GM12878 (cell line): ENCODE data around the gene UBE2O. TPM values are rescaled to one million over a fixed set of nuclear protein-coding genes. Genes with fewer than 3 reads are reported as not detected.

ENCODE experiments used
- ATF3 ChIP-seq: IDR thresholded peaks from 2 replicates; pipeline ENCODE4 v1.6.1; 2011; ENCODE audit warnings: low read depth, mild to moderate bottlenecking, low read length, moderate library complexity, borderline replicate concordance; ENCODE audit errors: extremely low read depth
- CBX3 ChIP-seq: fragments of 200-600 bp; sonication (generic); IDR thresholded peaks from 2 replicates; pipeline ENCODE4 v1.6.1; 2016; ENCODE audit warnings: low read depth, borderline replicate concordance
- CEBPB ChIP-seq, 2 experiments: fragments of 150-350 bp in 1 of 2; IDR thresholded peaks; 2 replicates each; pipeline ENCODE4 v1.6.1; 2012 to 2014; ENCODE audit warnings: low read depth in 2 of 2, low read length in 2 of 2, borderline replicate concordance in 1 of 2, inconsistent platforms in 1 of 2
- CREB1 ChIP-seq: IDR thresholded peaks from 2 replicates; pipeline ENCODE4 v1.6.1; 2012; ENCODE audit warnings: low read depth, mild to moderate bottlenecking, inconsistent platforms
- EED ChIP-seq: sonication (generic); IDR thresholded peaks from 2 replicates; pipeline ENCODE4 v1.6.1; 2016; ENCODE audit warnings: antibody characterized with exemption, low read depth
- EP300 ChIP-seq, 2 experiments: fragments of 150-350 bp in 1 of 2; IDR thresholded peaks; 2 replicates each; pipeline ENCODE4 v1.6.1; 2011 to 2012; ENCODE audit warnings: low read depth in 2 of 2, low read length in 2 of 2, borderline replicate concordance in 1 of 2, improper control_type of control experiment in 1 of 2, inconsistent platforms in 1 of 2; ENCODE audit not compliant: control insufficient read depth in 1 of 2
- EZH2 ChIP-seq: IDR thresholded peaks from 2 replicates; pipeline ENCODE4 v1.6.1; 2012; ENCODE audit warnings: low read depth, mild to moderate bottlenecking, control low read depth, inconsistent platforms, low read length, borderline replicate concordance; ENCODE audit not compliant: control insufficient read depth
- HDAC6 ChIP-seq: fragments of 200-600 bp; sonication (generic); IDR thresholded peaks from one replicate; pipeline ENCODE4 v1.8.0; 2017; ENCODE audit warnings: antibody characterized with exemption; ENCODE audit not compliant: unreplicated experiment
- HDGF ChIP-seq: fragments of 450-650 bp; IDR thresholded peaks from 2 replicates; pipeline ENCODE4 v1.6.1; 2016; ENCODE audit warnings: antibody characterized with exemption
- JUNB ChIP-seq: IDR thresholded peaks from 2 replicates; pipeline ENCODE4 v1.6.1; 2016; ENCODE audit warnings: antibody characterized with exemption, mild to moderate bottlenecking
- RBBP5 ChIP-seq: fragments of 200-600 bp; sonication (generic); conservative IDR thresholded peaks from 2 replicates; pipeline ENCODE4 v1.6.1; 2016
- RCOR1 ChIP-seq: conservative IDR thresholded peaks from 2 replicates; pipeline ENCODE4 v1.6.1; 2012; ENCODE audit warnings: low read depth, low read length, improper control_type of control experiment
- SMARCA5 ChIP-seq: fragments of 450-650 bp; IDR thresholded peaks from 2 replicates; pipeline ENCODE4 v1.6.1; 2017; ENCODE audit warnings: mild to moderate bottlenecking
- SREBF2 ChIP-seq: IDR thresholded peaks from 2 replicates; pipeline ENCODE4 v1.6.1; 2012; ENCODE audit warnings: mild to moderate bottlenecking, low read length
- STAT1 ChIP-seq: fragments of 450-650 bp; conservative IDR thresholded peaks from 2 replicates; pipeline ENCODE4 v1.6.1; 2014; ENCODE audit warnings: antibody characterized with exemption, mild to moderate bottlenecking
- WRNIP1 ChIP-seq: IDR thresholded peaks from 2 replicates; pipeline ENCODE4 v1.6.1; 2011; ENCODE audit warnings: low read depth, low read length, improper control_type of control experiment, borderline replicate concordance
- ZNF207 ChIP-seq: fragments of 450-650 bp; IDR thresholded peaks from 2 replicates; pipeline ENCODE4 v1.6.1; 2014; ENCODE audit warnings: antibody characterized with exemption, mild to moderate bottlenecking, borderline replicate concordance
- polyA plus RNA-seq, 11 experiments: library from polyadenylated mRNA; depleted of rRNA in 4 of 11; unstranded in 6 of 11; stranded (reverse) in 5 of 11; fragments of >200 nt; fragmentation: Nextera tagmentation in 4 of 11; fragmentation: Illumina TruSeq in 1 of 11; extraction: Ambion mirVana in 4 of 11; extraction: Trizol in 1 of 11; gene quantifications; 1 replicate in 1 of 11; 2 replicates in 10 of 11; pipeline versions ENCODE4 v1.2.1 to v1.2.3, GENCODE V29; 2011 to 2016; ENCODE audit warnings: inconsistent platforms in 2 of 11, missing spikeins in 2 of 11, low read depth in 1 of 11
- total RNA-seq, 4 experiments: library from RNA; depleted of rRNA in 3 of 4; stranded (reverse); fragments of >200 nt in 3 of 4; fragmentation: Illumina TruSeq in 1 of 4; extraction: Trizol in 1 of 4; gene quantifications; 2 replicates each; pipeline versions ENCODE4 v1.2.1 to v1.2.3, GENCODE V29; 2013 to 2021
- TF ChIP-seq, protein P1 (sequence below): fragments of 450-650 bp; IDR thresholded peaks from 2 replicates; pipeline ENCODE4 v1.6.1; 2016; ENCODE audit warnings: mild to moderate bottlenecking
- TF ChIP-seq, protein P2 (sequence below): fragments of 450-650 bp; IDR thresholded peaks from 2 replicates; pipeline ENCODE4 v1.6.1; 2017; ENCODE audit warnings: low read depth, mild to moderate bottlenecking, moderate library complexity
- TF ChIP-seq, protein P3 (sequence below): fragments of 450-650 bp; IDR thresholded peaks from 2 replicates; pipeline ENCODE4 v1.6.1; 2017; ENCODE audit warnings: mild to moderate bottlenecking
- TF ChIP-seq, protein P4 (sequence below): fragments of 450-650 bp; IDR thresholded peaks from 2 replicates; pipeline ENCODE4 v1.6.1; 2017; ENCODE audit warnings: mild to moderate bottlenecking, moderate library complexity

The UBE2O gene
- total and polyA plus RNA-seq, 10 of the 15 experiments (the other 5 are each of a cell fraction or from before 2014, with no cell fraction given) = 2.1 to 39.0 (median 14.1) TPM

GRCh38 chr17:76481071-76481655, 28.2 kb upstream of the UBE2O start (continued):
- TF ChIP-seq, protein P1, sequence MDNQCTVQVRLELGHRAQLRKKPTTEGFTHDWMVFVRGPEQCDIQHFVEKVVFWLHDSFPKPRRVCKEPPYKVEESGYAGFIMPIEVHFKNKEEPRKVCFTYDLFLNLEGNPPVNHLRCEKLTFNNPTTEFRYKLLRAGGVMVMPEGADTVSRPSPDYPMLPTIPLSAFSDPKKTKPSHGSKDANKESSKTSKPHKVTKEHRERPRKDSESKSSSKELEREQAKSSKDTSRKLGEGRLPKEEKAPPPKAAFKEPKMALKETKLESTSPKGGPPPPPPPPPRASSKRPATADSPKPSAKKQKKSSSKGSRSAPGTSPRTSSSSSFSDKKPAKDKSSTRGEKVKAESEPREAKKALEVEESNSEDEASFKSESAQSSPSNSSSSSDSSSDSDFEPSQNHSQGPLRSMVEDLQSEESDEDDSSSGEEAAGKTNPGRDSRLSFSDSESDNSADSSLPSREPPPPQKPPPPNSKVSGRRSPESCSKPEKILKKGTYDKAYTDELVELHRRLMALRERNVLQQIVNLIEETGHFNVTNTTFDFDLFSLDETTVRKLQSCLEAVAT = no peak
- TF ChIP-seq CBX3 (no peak), SMARCA5 (peak; percentile 70; the same call in 1 of the 2 replicates), EP300 (IDR thresholded peaks at IDR 0.05; ENCODE audit: borderline replicate concordance in 1 of 2, control insufficient read depth in 1 of 2, low read depth in 2 of 2, low read length in 2 of 2) (peak; percentile 69 to 74), HDAC6 (no peak), CEBPB (IDR thresholded peaks at IDR 0.05; ENCODE audit: borderline replicate concordance in 1 of 2, low read depth in 2 of 2, low read length in 2 of 2) (no peak), STAT1 (no peak), HDGF (peak; percentile 28), JUNB (no peak), RCOR1 (no peak), EZH2 (no peak), RBBP5 (no peak), ZNF207 (0 out of 2 replicates have a peak, but pooled peaks have one; percentile 18), WRNIP1 (no peak), SREBF2 (no peak), EED (peak; percentile 97), CREB1 (no peak; the same call in none of the 2 replicates), ATF3 (no peak; the same call in 1 of the 2 replicates)
- TF ChIP-seq, protein P2, sequence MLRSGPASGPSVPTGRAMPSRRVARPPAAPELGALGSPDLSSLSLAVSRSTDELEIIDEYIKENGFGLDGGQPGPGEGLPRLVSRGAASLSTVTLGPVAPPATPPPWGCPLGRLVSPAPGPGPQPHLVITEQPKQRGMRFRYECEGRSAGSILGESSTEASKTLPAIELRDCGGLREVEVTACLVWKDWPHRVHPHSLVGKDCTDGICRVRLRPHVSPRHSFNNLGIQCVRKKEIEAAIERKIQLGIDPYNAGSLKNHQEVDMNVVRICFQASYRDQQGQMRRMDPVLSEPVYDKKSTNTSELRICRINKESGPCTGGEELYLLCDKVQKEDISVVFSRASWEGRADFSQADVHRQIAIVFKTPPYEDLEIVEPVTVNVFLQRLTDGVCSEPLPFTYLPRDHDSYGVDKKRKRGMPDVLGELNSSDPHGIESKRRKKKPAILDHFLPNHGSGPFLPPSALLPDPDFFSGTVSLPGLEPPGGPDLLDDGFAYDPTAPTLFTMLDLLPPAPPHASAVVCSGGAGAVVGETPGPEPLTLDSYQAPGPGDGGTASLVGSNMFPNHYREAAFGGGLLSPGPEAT = peak; percentile 50
- TF ChIP-seq, protein P3, sequence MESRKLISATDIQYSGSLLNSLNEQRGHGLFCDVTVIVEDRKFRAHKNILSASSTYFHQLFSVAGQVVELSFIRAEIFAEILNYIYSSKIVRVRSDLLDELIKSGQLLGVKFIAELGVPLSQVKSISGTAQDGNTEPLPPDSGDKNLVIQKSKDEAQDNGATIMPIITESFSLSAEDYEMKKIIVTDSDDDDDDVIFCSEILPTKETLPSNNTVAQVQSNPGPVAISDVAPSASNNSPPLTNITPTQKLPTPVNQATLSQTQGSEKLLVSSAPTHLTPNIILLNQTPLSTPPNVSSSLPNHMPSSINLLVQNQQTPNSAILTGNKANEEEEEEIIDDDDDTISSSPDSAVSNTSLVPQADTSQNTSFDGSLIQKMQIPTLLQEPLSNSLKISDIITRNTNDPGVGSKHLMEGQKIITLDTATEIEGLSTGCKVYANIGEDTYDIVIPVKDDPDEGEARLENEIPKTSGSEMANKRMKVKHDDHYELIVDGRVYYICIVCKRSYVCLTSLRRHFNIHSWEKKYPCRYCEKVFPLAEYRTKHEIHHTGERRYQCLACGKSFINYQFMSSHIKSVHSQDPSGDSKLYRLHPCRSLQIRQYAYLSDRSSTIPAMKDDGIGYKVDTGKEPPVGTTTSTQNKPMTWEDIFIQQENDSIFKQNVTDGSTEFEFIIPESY = 0 out of 2 replicates have a peak, but pooled peaks have one; percentile 33
- TF ChIP-seq, protein P4, sequence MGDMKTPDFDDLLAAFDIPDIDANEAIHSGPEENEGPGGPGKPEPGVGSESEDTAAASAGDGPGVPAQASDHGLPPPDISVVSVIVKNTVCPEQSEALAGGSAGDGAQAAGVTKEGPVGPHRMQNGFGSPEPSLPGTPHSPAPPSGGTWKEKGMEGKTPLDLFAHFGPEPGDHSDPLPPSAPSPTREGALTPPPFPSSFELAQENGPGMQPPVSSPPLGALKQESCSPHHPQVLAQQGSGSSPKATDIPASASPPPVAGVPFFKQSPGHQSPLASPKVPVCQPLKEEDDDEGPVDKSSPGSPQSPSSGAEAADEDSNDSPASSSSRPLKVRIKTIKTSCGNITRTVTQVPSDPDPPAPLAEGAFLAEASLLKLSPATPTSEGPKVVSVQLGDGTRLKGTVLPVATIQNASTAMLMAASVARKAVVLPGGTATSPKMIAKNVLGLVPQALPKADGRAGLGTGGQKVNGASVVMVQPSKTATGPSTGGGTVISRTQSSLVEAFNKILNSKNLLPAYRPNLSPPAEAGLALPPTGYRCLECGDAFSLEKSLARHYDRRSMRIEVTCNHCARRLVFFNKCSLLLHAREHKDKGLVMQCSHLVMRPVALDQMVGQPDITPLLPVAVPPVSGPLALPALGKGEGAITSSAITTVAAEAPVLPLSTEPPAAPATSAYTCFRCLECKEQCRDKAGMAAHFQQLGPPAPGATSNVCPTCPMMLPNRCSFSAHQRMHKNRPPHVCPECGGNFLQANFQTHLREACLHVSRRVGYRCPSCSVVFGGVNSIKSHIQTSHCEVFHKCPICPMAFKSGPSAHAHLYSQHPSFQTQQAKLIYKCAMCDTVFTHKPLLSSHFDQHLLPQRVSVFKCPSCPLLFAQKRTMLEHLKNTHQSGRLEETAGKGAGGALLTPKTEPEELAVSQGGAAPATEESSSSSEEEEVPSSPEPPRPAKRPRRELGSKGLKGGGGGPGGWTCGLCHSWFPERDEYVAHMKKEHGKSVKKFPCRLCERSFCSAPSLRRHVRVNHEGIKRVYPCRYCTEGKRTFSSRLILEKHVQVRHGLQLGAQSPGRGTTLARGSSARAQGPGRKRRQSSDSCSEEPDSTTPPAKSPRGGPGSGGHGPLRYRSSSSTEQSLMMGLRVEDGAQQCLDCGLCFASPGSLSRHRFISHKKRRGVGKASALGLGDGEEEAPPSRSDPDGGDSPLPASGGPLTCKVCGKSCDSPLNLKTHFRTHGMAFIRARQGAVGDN = peak; percentile 79
